H9 (cell line): ENCODE measurements around the gene EVPL. TPM values are rescaled to one million over a fixed set of nuclear protein-coding genes. Genes with fewer than 3 reads are reported as not detected.

ENCODE experiments used
- DNase-seq: peaks from one replicate; pipeline ENCODE4 v3.0.0-alpha.2; 2017
- H2AFZ ChIP-seq: one replicate; pipeline ENCODE4 v1.6.1; 2013; ENCODE audit warnings: mild to moderate bottlenecking, low read length, control low read depth, moderate library complexity
- H2AK5ac ChIP-seq: 2 replicates; pipeline ENCODE4 v1.6.1; 2013; ENCODE audit warnings: low read length, control low read depth, mixed read lengths; ENCODE audit not compliant: insufficient read length
- H2BK120ac ChIP-seq: one replicate; pipeline ENCODE4 v1.6.1; 2013; ENCODE audit warnings: low read depth, mild to moderate bottlenecking, low read length, control low read depth, inconsistent platforms; ENCODE audit not compliant: poor library complexity, severe bottlenecking
- H2BK12ac ChIP-seq: 2 replicates; pipeline ENCODE4 v1.6.1; 2013; ENCODE audit warnings: low read length, control low read depth, mixed read lengths, low read depth; ENCODE audit not compliant: insufficient read length
- H2BK15ac ChIP-seq: 2 replicates; pipeline ENCODE4 v1.6.1; 2013; ENCODE audit warnings: low read depth, low read length, control low read depth
- H2BK20ac ChIP-seq: one replicate; pipeline ENCODE4 v1.6.1; 2013; ENCODE audit warnings: low read depth, mild to moderate bottlenecking, low read length, control low read depth, inconsistent platforms; ENCODE audit not compliant: poor library complexity, severe bottlenecking
- H2BK5ac ChIP-seq: 2 replicates; pipeline ENCODE4 v1.6.1; 2013; ENCODE audit warnings: low read length, control low read depth, mixed read lengths; ENCODE audit not compliant: insufficient read length
- H3K14ac ChIP-seq: 2 replicates; pipeline ENCODE4 v1.6.1; 2013; ENCODE audit warnings: low read length, control low read depth; ENCODE audit not compliant: insufficient read depth
- H3K18ac ChIP-seq: 2 replicates; pipeline ENCODE4 v1.6.1; 2013; ENCODE audit warnings: low read depth, mild to moderate bottlenecking, mixed read lengths, low read length, control low read depth; ENCODE audit not compliant: insufficient read length
- H3K23ac ChIP-seq: 2 replicates; pipeline ENCODE4 v1.6.1; 2013; ENCODE audit warnings: low read length, control low read depth, mixed read lengths, low read depth; ENCODE audit not compliant: insufficient read length
- H3K23me2 ChIP-seq: 2 replicates; pipeline ENCODE4 v1.6.1; 2013; ENCODE audit warnings: low read depth, mild to moderate bottlenecking, mixed read lengths, low read length, control low read depth; ENCODE audit not compliant: insufficient read length, poor library complexity, severe bottlenecking
- H3K27ac ChIP-seq: 2 replicates; pipeline ENCODE4 v1.5.1; 2013; ENCODE audit warnings: low read length, control low read depth, mixed read lengths, low read depth; ENCODE audit not compliant: insufficient read length
- H3K27me3 ChIP-seq: 2 replicates; pipeline ENCODE4 v1.6.1; 2013; ENCODE audit warnings: low read length, control low read depth, inconsistent platforms; ENCODE audit not compliant: insufficient read depth
- H3K4ac ChIP-seq: 2 replicates; pipeline ENCODE4 v1.6.1; 2013; ENCODE audit warnings: low read depth, mild to moderate bottlenecking, control low read depth, inconsistent platforms, low read length, moderate library complexity
- H3K4me1 ChIP-seq: 2 replicates; pipeline ENCODE4 v1.6.1; 2013; ENCODE audit warnings: low read length, control low read depth, inconsistent platforms; ENCODE audit not compliant: insufficient read depth
- H3K4me2 ChIP-seq: 2 replicates; pipeline ENCODE4 v1.6.1; 2013; ENCODE audit warnings: low read length, control low read depth, mixed read lengths; ENCODE audit not compliant: insufficient read length, insufficient read depth
- H3K56ac ChIP-seq: 2 replicates; pipeline ENCODE4 v1.6.1; 2013; ENCODE audit warnings: low read depth, mild to moderate bottlenecking, mixed read lengths, low read length, control low read depth; ENCODE audit not compliant: insufficient read length
- H3K79me1 ChIP-seq: 2 replicates; pipeline ENCODE4 v1.6.1; 2013; ENCODE audit warnings: low read depth, mild to moderate bottlenecking, moderate library complexity, low read length, control low read depth, inconsistent platforms; ENCODE audit not compliant: insufficient read depth, poor library complexity, severe bottlenecking
- H3K79me2 ChIP-seq: 2 replicates; pipeline ENCODE4 v1.6.1; 2013; ENCODE audit warnings: low read length, control low read depth, inconsistent platforms; ENCODE audit not compliant: insufficient read depth
- H3K9ac ChIP-seq: 2 replicates; pipeline ENCODE4 v1.6.1; 2013; ENCODE audit warnings: low read length, control low read depth, mixed read lengths; ENCODE audit not compliant: insufficient read length; ENCODE audit errors: extremely low read depth
- H3K9me3 ChIP-seq: one replicate; pipeline ENCODE4 v1.6.1; 2013; ENCODE audit warnings: low read depth, low read length, inconsistent platforms; ENCODE audit not compliant: control insufficient read depth
- H3T11ph ChIP-seq: one replicate; pipeline ENCODE4 v1.6.1; 2013; ENCODE audit warnings: mild to moderate bottlenecking, low read length, control low read depth, inconsistent platforms
- H4K20me1 ChIP-seq: one replicate; pipeline ENCODE4 v1.6.1; 2013; ENCODE audit not compliant: control insufficient read depth, insufficient read length, insufficient read depth
- H4K5ac ChIP-seq: 2 replicates; pipeline ENCODE4 v1.6.1; 2013; ENCODE audit warnings: low read depth, mild to moderate bottlenecking, mixed read lengths, low read length, control low read depth; ENCODE audit not compliant: insufficient read length
- H4K8ac ChIP-seq: replicated peaks from 2 replicates; pipeline ENCODE4 v1.6.1; 2013; ENCODE audit warnings: low read length, control low read depth, mixed read lengths, low read depth; ENCODE audit not compliant: insufficient read length
- H4K91ac ChIP-seq: 2 replicates; pipeline ENCODE4 v1.6.1; 2013; ENCODE audit warnings: low read depth, mild to moderate bottlenecking, moderate library complexity, mixed read lengths, low read length, control low read depth; ENCODE audit not compliant: insufficient read length
- H3K27ac Mint-ChIP-seq, 3 experiments: 2 replicates in 2 of 3; 3 replicates in 1 of 3; pipeline ENCODE4 v1.8.0; 2020 to 2021; ENCODE audit warnings: mixed read lengths in 3 of 3, mild to moderate bottlenecking in 1 of 3, moderate library complexity in 1 of 3
- H3K27me3 Mint-ChIP-seq: 2 replicates; pipeline ENCODE4 v1.8.0; 2021; ENCODE audit warnings: low read depth, mild to moderate bottlenecking, moderate library complexity, mixed read lengths
- H3K36me3 Mint-ChIP-seq, 3 experiments: 2 replicates in 2 of 3; 3 replicates in 1 of 3; pipeline ENCODE4 v1.8.0; 2020 to 2021; ENCODE audit warnings: low read depth in 3 of 3, mixed read lengths in 3 of 3; ENCODE audit not compliant: insufficient read depth in 1 of 3
- H3K4me1 Mint-ChIP-seq, 2 experiments: 2 replicates each; pipeline ENCODE4 v1.8.0; 2020; ENCODE audit warnings: mixed read lengths in 2 of 2
- H3K4me3 Mint-ChIP-seq, 2 experiments: 2 replicates in 1 of 2; 3 replicates in 1 of 2; pipeline ENCODE4 v1.8.0; 2020 to 2021; ENCODE audit warnings: mild to moderate bottlenecking in 2 of 2, mixed read lengths in 2 of 2, moderate library complexity in 1 of 2
- H3K9me3 Mint-ChIP-seq, 2 experiments: 2 replicates in 1 of 2; 3 replicates in 1 of 2; pipeline ENCODE4 v1.8.0; 2020; ENCODE audit warnings: mild to moderate bottlenecking in 2 of 2, mixed read lengths in 2 of 2, moderate library complexity in 1 of 2
- CTCF ChIP-seq: fragments of 200-600 bp; sonication (generic); conservative IDR thresholded peaks from 3 replicates; pipeline ENCODE4 v1.8.0; 2021; ENCODE audit warnings: antibody characterized with exemption, mild to moderate bottlenecking
- WGBS: extraction: QIAGEN DNeasy Blood & Tissue Kit; methylation state at CpG from one replicate; pipeline ENCODE4 v1.1.7; 2013; ENCODE audit warnings: missing lambda C conversion rate, low lambda C conversion rate, mixed read lengths; ENCODE audit not compliant: insufficient read length; ENCODE audit errors: extremely low coverage; 5-methylcytosine and 5-hydroxymethylcytosine counted together
- total RNA-seq: library from RNA; stranded (reverse); gene quantifications from 2 replicates; pipeline ENCODE4 v1.2.1, GENCODE V29; 2021

The EVPL gene
- total RNA-seq, 1 experiment from 2014 or later = 0.48 TPM

DNA sequence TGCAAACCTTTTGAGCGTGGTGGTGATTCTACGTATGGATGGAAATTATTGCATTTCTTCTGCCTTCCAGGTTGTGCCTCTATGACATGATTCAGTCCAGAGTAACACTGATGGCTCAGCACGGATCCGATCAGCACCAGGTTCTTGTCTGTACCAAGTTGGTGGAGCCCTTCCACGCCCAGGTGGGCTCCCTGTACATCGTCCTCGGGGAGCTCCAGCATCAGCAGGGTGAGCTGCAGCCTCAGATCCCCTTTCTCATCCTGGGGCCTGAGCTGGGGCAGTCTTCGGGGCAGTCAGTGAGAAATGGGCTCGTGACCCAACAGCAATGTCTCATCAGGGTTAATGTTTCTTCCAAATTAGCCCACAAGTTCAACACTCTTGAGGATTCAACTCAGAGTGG is 35.7 kb downstream of the EVPL start:
- H3K9me3 Mint-ChIP-seq = no peaks in the 10 kb centered on the region
- H4K20me1 ChIP-seq = no peaks in the 10 kb centered on the region
- H2BK120ac ChIP-seq = no peak overlapping the region
- H2BK5ac ChIP-seq = no peak overlapping the region
- H3K4me2 ChIP-seq = no peak overlapping the region
- no peak overlapping the region for H4K91ac ChIP-seq
- TF ChIP-seq CTCF = no peak
- no peaks in the 10 kb centered on the region for H3K4me1 Mint-ChIP-seq
- H3K79me2 ChIP-seq = no peaks in the 10 kb centered on the region
- H3K14ac ChIP-seq = no peak overlapping the region
- H3K23ac ChIP-seq = no peak overlapping the region
- no peaks in the 10 kb centered on the region for H3K4me1 ChIP-seq
- H3K27me3 Mint-ChIP-seq = no peaks in the 10 kb centered on the region
- H3T11ph ChIP-seq = no peak overlapping the region
- H3K9me3 ChIP-seq = no peaks in the 10 kb centered on the region
- no peak overlapping the region for H3K56ac ChIP-seq
- H2AK5ac ChIP-seq = no peak overlapping the region
- H4K8ac ChIP-seq = no peak overlapping the region
- no peak overlapping the region; a peak in 1 of 7 replicates for H3K27ac Mint-ChIP-seq
- H3K79me1 ChIP-seq = no peaks in the 10 kb centered on the region
- no peak overlapping the region for H2BK15ac ChIP-seq
- no peak overlapping the region for H4K5ac ChIP-seq
- H3K18ac ChIP-seq = no peak overlapping the region
- H3K9ac ChIP-seq = no peak overlapping the region
- no peak overlapping the region for H2AFZ ChIP-seq
- no peak overlapping the region for H3K27ac ChIP-seq
- peaks cover 14 to 44% (median 33%) of the 10 kb centered on the region in 3 experiments; a peak in 6 of 7 replicates for H3K36me3 Mint-ChIP-seq
- H3K4me3 Mint-ChIP-seq = no peak overlapping the region
- H2BK12ac ChIP-seq = no peak overlapping the region
- H3K4ac ChIP-seq = no peak overlapping the region
- DNase-seq = no peak
- H2BK20ac ChIP-seq = no peak overlapping the region
- H3K27me3 ChIP-seq = no peaks in the 10 kb centered on the region
- no peaks in the 10 kb centered on the region for H3K23me2 ChIP-seq
- WGBS = no CpG with 5 or more reads among the region's 9 CpGs
